Ovary (tissue), 9 donors: ENCODE results near the gene ZNF547. TPM values are rescaled to one million over a fixed set of nuclear protein-coding genes. Genes with fewer than 3 reads are reported as not detected.

Source experiments
- DNase-seq, 5 donors: peaks; one replicate each; pipeline ENCODE4 v3.0.0-alpha.2; 2019 to 2020
- H3K27ac ChIP-seq, 2 donors: fragments of 200-600 bp; one replicate each; pipeline versions ENCODE4 v1.5.1 to v1.8.0; 2019 to 2022
- H3K27me3 ChIP-seq: fragments of 200-600 bp; one replicate; pipeline ENCODE4 v1.8.0; 2022
- H3K36me3 ChIP-seq: fragments of 200-600 bp; sonication (generic); one replicate; pipeline ENCODE4 v1.5.1; 2019
- H3K4me1 ChIP-seq: one replicate; pipeline ENCODE4 v1.8.1; 2013; ENCODE audit warnings: mild to moderate bottlenecking, moderate library complexity; ENCODE audit not compliant: insufficient read depth
- H3K4me3 ChIP-seq: fragments of 200-600 bp; sonication (generic); one replicate; pipeline ENCODE4 v1.5.1; 2017
- H3K9me3 ChIP-seq, 2 donors: fragments of 200-600 bp in 1 of 2; sonication (generic) in 1 of 2; one replicate each; pipeline versions ENCODE4 v1.5.1 to v1.8.1; 2013 to 2019; ENCODE audit warnings: mild to moderate bottlenecking in 1 of 2, moderate library complexity in 1 of 2
- EP300 ChIP-seq: sonication (generic); formaldehyde crosslinking; IDR thresholded peaks from one replicate; pipeline ENCODE4 v1.6.1; 2017; ENCODE audit warnings: antibody characterized with exemption
- POLR2A ChIP-seq: fragments of 450-650 bp; IDR thresholded peaks from one replicate; pipeline ENCODE4 v1.6.1; 2017; ENCODE audit warnings: antibody characterized with exemption, mild to moderate bottlenecking, moderate library complexity
- WGBS, 3 donors: extraction: QIAGEN DNeasy Blood & Tissue Kit in 1 of 3; methylation state at CpG; one replicate each; pipeline versions ENCODE4 v1.1.5 to v1.1.7; 2013 to 2017; 5-methylcytosine and 5-hydroxymethylcytosine counted together
- intact Hi-C, 4 donors: fragments of 100-400 bp; cut with DNase I; formaldehyde crosslinking; loops; one replicate each; pipeline versions ENCODE4 v1.11.0 to v1.15.1; 2022 to 2023
- polyA plus RNA-seq, 2 donors: library from polyadenylated mRNA; stranded (reverse); fragments of 200-250 nt in 1 of 2; fragments of 350-450 nt in 1 of 2; fragmentation: Illumina TruSeq in 1 of 2; extraction: RNeasy Lipid Tissue Mini Kit (QIAGEN cat#74804) in 1 of 2; gene quantifications; one replicate each; pipeline ENCODE4 v1.2.3, GENCODE V29; 2013 to 2014
- total RNA-seq, 7 donors: library from RNA; depleted of rRNA in 2 of 7; stranded (reverse); fragments of >200 nt in 2 of 7; fragmentation: NEBNext Ultra II Directional in 3 of 7; extraction: Animal tissue kit (Norgen Biotek cat#: 25700) in 3 of 7; gene quantifications; one replicate each; pipeline versions ENCODE4 v1.1.0 to v1.2.4, GENCODE V29; 2016 to 2023
- TF ChIP-seq, protein P1 (sequence below), 3 donors: fragments of 450-650 bp in 2 of 3; fragments of 200-600 bp in 1 of 3; IDR thresholded peaks; one replicate each; pipeline versions ENCODE4 v1.5.1 to v1.8.0; 2016 to 2022; ENCODE audit warnings: antibody characterized with exemption in 3 of 3, mild to moderate bottlenecking in 1 of 3
- donor health status: DM: no; HTN: no; CAD: no; lungs with moderate emphysema.
- donor health status: DM: no; HTN: no; CAD: no.
- donor health status: Bipolar disorder and iron deficiency.
- donor health status: DM: yes; HTN: yes; CAD: no.
- donor health status: DM: no; HTN: no; CAD: no.
- donor health status: DM: yes; HTN: yes; CAD: no.

The ZNF547 gene
- total and polyA plus RNA-seq, 9 donors: 1.2 to 4.7 (median 2.9) TPM

DNA sequence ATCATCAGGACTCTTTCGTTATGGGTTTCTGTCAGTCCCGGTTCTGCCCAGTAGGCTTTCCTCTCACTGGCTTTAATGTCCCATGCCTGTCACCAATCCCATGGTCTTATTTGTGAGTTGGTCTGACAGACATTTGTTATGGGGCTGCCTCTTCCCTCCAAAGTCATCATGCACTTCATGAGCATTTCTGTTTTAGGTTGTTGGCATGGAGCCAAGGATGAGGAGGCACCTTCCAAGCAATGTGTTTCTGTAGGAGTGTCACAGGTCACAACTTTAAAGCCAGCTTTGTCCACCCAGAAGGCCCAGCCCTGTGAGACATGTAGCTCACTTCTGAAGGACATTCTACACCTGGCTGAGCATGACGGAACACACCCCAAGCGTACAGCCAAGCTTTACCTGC is 56.1 kb downstream of the ZNF547 start:
- no peaks in the 10 kb centered on the region for H3K36me3 ChIP-seq
- no peak for DNase-seq
- no peak overlapping the region for H3K27ac ChIP-seq
- intact Hi-C loops: no loop called here
- no peak overlapping the region for H3K4me3 ChIP-seq
- 95 to 99% (median 99%) methylated on average over 4 of the region's 4 CpGs for WGBS, 3 donors
- TF ChIP-seq POLR2A (no peak), EP300 (no peak)
- TF ChIP-seq, protein P1, sequence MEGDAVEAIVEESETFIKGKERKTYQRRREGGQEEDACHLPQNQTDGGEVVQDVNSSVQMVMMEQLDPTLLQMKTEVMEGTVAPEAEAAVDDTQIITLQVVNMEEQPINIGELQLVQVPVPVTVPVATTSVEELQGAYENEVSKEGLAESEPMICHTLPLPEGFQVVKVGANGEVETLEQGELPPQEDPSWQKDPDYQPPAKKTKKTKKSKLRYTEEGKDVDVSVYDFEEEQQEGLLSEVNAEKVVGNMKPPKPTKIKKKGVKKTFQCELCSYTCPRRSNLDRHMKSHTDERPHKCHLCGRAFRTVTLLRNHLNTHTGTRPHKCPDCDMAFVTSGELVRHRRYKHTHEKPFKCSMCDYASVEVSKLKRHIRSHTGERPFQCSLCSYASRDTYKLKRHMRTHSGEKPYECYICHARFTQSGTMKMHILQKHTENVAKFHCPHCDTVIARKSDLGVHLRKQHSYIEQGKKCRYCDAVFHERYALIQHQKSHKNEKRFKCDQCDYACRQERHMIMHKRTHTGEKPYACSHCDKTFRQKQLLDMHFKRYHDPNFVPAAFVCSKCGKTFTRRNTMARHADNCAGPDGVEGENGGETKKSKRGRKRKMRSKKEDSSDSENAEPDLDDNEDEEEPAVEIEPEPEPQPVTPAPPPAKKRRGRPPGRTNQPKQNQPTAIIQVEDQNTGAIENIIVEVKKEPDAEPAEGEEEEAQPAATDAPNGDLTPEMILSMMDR (IDR thresholded peaks at IDR 0.05): no peak
- H3K4me1 ChIP-seq: no peaks in the 10 kb centered on the region
- H3K27me3 ChIP-seq: no peaks in the 10 kb centered on the region
- H3K9me3 ChIP-seq: peaks cover 15 to 68% of the 10 kb centered on the region in 2 donors

DNA sequence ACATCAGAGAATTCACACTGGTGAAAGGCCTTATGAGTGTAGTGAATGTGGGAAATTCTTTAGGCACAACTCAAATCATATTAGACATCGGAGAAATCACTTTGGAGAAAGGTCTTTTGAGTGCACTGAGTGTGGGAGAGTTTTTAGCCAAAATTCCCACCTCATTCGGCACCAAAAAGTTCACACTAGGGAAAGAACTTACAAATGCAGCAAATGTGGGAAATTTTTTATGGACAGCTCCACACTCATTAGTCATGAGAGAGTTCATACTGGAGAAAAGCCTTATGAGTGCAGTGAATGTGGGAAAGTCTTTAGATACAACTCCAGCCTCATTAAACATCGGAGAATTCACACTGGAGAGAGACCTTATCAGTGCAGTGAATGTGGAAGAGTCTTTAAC is 57.7 kb downstream of the ZNF547 start:
- Histone ChIP-seq H3K4me3 (no peak overlapping the region), H3K4me1 (no peaks in the 10 kb centered on the region), H3K9me3 (peaks cover 15 to 56% of the 10 kb centered on the region in 2 donors), H3K36me3 (no peaks in the 10 kb centered on the region), H3K27me3 (no peaks in the 10 kb centered on the region), H3K27ac (no peak overlapping the region)
- 96 to 98% (median 97%) methylated on average over 3 of the region's 3 CpGs for WGBS, 3 donors
- intact Hi-C loops: no loop called here
- no peak for DNase-seq
- TF ChIP-seq EP300: no peak
- TF ChIP-seq POLR2A: no peak
- TF ChIP-seq, protein P1 (IDR thresholded peaks at IDR 0.05): no peak

Other genes with a start within 250 kb of the ZNF547 start
- gene USP29, start 243.6 kb upstream of the ZNF547 start, total RNA-seq: not detected
- gene USP29, start 243.6 kb upstream of the ZNF547 start, polyA plus RNA-seq: not detected
- not detected for gene ZIM3, start 218.3 kb upstream of the ZNF547 start, total RNA-seq
- not detected for gene ZIM3, start 218.3 kb upstream of the ZNF547 start, polyA plus RNA-seq
- gene DUXA, start 196.1 kb upstream of the ZNF547 start, total RNA-seq: not detected
- not detected for gene DUXA, start 196.1 kb upstream of the ZNF547 start, polyA plus RNA-seq
- gene ZNF264, start 172.1 kb upstream of the ZNF547 start, total RNA-seq: 10 to 100 TPM; 28.6 to 56.6 (median 46.4) TPM
- gene ZNF264, start 172.1 kb upstream of the ZNF547 start, polyA plus RNA-seq: 10 to 100 TPM in 1 of 2 donors, 1 to 10 TPM in 1; 7.0 to 18.6 TPM
- gene AURKC, start 132.5 kb upstream of the ZNF547 start, total RNA-seq: under 1 TPM in 4 of 7 donors, not detected in 3; 0.60 to 0.87 (median 0.79) TPM
- 1 to 10 TPM in 1 of 2 donors, under 1 TPM in 1; 0.45 to 1.9 TPM for gene AURKC, start 132.5 kb upstream of the ZNF547 start, polyA plus RNA-seq
- 10 to 100 TPM; 10.8 to 27.8 (median 19.4) TPM for gene ZNF805, start 122.9 kb upstream of the ZNF547 start, total RNA-seq
- gene ZNF805, start 122.9 kb upstream of the ZNF547 start, polyA plus RNA-seq: 1 to 10 TPM; 1.7 to 4.5 TPM
- gene ZNF460, start 83.1 kb upstream of the ZNF547 start, total RNA-seq: 100 to 1,000 TPM in 1 of 7 donors, 10 to 100 TPM in 6; 57.2 to 103 (median 68.6) TPM
- gene ZNF460, start 83.1 kb upstream of the ZNF547 start, polyA plus RNA-seq: 1 to 10 TPM; 3.0 to 4.4 TPM
- gene ZNF543, start 43.1 kb upstream of the ZNF547 start, total RNA-seq: 10 to 100 TPM in 4 of 7 donors, 1 to 10 TPM in 3; 4.9 to 12.9 (median 10.5) TPM
- gene ZNF543, start 43.1 kb upstream of the ZNF547 start, polyA plus RNA-seq: 1 to 10 TPM; 4.0 to 4.9 TPM
- gene ZNF304, start 12.3 kb upstream of the ZNF547 start, total RNA-seq: 10 to 100 TPM in 3 of 7 donors, 1 to 10 TPM in 4; 3.0 to 13.0 (median 9.1) TPM
- gene ZNF304, start 12.3 kb upstream of the ZNF547 start, polyA plus RNA-seq: 10 to 100 TPM in 1 of 2 donors, 1 to 10 TPM in 1; 4.8 to 12.5 TPM
- 10 to 100 TPM in 6 of 7 donors, 1 to 10 TPM in 1; 9.1 to 23.6 (median 11.6) TPM for gene TRAPPC2B, start within 50 bp of the ZNF547 start, total RNA-seq
- 10 to 100 TPM; 10.3 to 25.1 TPM for gene TRAPPC2B, start within 50 bp of the ZNF547 start, polyA plus RNA-seq
- 10 to 100 TPM; 14.5 to 28.2 (median 24.4) TPM for gene ZNF548, start 26.3 kb downstream of the ZNF547 start, total RNA-seq
- gene ZNF548, start 26.3 kb downstream of the ZNF547 start, polyA plus RNA-seq: 10 to 100 TPM; 13.4 to 13.7 TPM
- 10 to 100 TPM in 6 of 7 donors, 1 to 10 TPM in 1; 5.4 to 22.4 (median 18.7) TPM for gene ZNF17, start 47.6 kb downstream of the ZNF547 start, total RNA-seq
- gene ZNF17, start 47.6 kb downstream of the ZNF547 start, polyA plus RNA-seq: 1 to 10 TPM; 6.3 to 7.2 TPM
- gene ZNF749, start 71.8 kb downstream of the ZNF547 start, total RNA-seq: 10 to 100 TPM in 4 of 7 donors, 1 to 10 TPM in 3; 7.5 to 21.7 (median 10.8) TPM
- 10 to 100 TPM in 1 of 2 donors, 1 to 10 TPM in 1; 4.0 to 12.9 TPM for gene ZNF749, start 71.8 kb downstream of the ZNF547 start, polyA plus RNA-seq
- gene VN1R1, start 93.6 kb downstream of the ZNF547 start, total RNA-seq: 1 to 10 TPM in 5 of 7 donors, under 1 TPM in 2; 0.60 to 2.2 (median 1.3) TPM
- under 1 TPM; 0.38 to 0.50 TPM for gene VN1R1, start 93.6 kb downstream of the ZNF547 start, polyA plus RNA-seq
- 10 to 100 TPM in 6 of 7 donors, 1 to 10 TPM in 1; 6.5 to 23.0 (median 15.8) TPM for gene ZNF772, start 114.0 kb downstream of the ZNF547 start, total RNA-seq
- 1 to 10 TPM; 3.3 to 6.8 TPM for gene ZNF772, start 114.0 kb downstream of the ZNF547 start, polyA plus RNA-seq
- 10 to 100 TPM in 6 of 7 donors, 1 to 10 TPM in 1; 6.8 to 14.7 (median 12.1) TPM for gene ZNF419, start 124.2 kb downstream of the ZNF547 start, total RNA-seq
- gene ZNF419, start 124.2 kb downstream of the ZNF547 start, polyA plus RNA-seq: 1 to 10 TPM; 7.2 to 8.5 TPM
- 10 to 100 TPM in 4 of 7 donors, 1 to 10 TPM in 3; 8.1 to 16.3 (median 10.5) TPM for gene ZNF773, start 136.4 kb downstream of the ZNF547 start, total RNA-seq
- 1 to 10 TPM; 6.8 to 8.6 TPM for gene ZNF773, start 136.4 kb downstream of the ZNF547 start, polyA plus RNA-seq
- 10 to 100 TPM in 4 of 7 donors, 1 to 10 TPM in 3; 3.9 to 11.9 (median 10.1) TPM for gene ZNF549, start 163.8 kb downstream of the ZNF547 start, total RNA-seq
- gene ZNF549, start 163.8 kb downstream of the ZNF547 start, polyA plus RNA-seq: 1 to 10 TPM; 4.0 to 8.1 TPM
- gene ZNF550, start 196.3 kb downstream of the ZNF547 start, total RNA-seq: 10 to 100 TPM in 5 of 7 donors, 1 to 10 TPM in 2; 6.7 to 17.1 (median 11.4) TPM
- 1 to 10 TPM; 6.8 to 7.3 TPM for gene ZNF550, start 196.3 kb downstream of the ZNF547 start, polyA plus RNA-seq
- 10 to 100 TPM in 1 of 7 donors, 1 to 10 TPM in 6; 2.2 to 10.9 (median 7.6) TPM for gene ZNF416, start 215.4 kb downstream of the ZNF547 start, total RNA-seq
- gene ZNF416, start 215.4 kb downstream of the ZNF547 start, polyA plus RNA-seq: 1 to 10 TPM; 3.9 to 9.2 TPM
- 10 to 100 TPM in 1 of 7 donors, 1 to 10 TPM in 6; 3.4 to 10.2 (median 8.4) TPM for gene ZIK1, start 220.6 kb downstream of the ZNF547 start, total RNA-seq
- gene ZIK1, start 220.6 kb downstream of the ZNF547 start, polyA plus RNA-seq: 1 to 10 TPM; 5.5 to 5.7 TPM
- 1 to 10 TPM; 2.5 to 8.9 (median 3.6) TPM for gene ZNF530, start 236.3 kb downstream of the ZNF547 start, total RNA-seq
- 1 to 10 TPM; 2.0 to 2.2 TPM for gene ZNF530, start 236.3 kb downstream of the ZNF547 start, polyA plus RNA-seq